Psoas muscle (tissue), 8 donors: ENCODE data around the gene RSU1. TPM values are rescaled to one million over a fixed set of nuclear protein-coding genes. Genes with fewer than 3 reads are reported as not detected.

ENCODE experiments used
- ATAC-seq, 4 donors: fragments of 200-7000 bp; cut with Tn5 transposase; one replicate each; pipeline ENCODE4 v1.9.1; 2020; ENCODE audit warnings: moderate library complexity in 3 of 4, mild to moderate bottlenecking in 2 of 4
- DNase-seq, 2 donors: peaks; one replicate each; pipeline ENCODE4 v3.0.0-alpha.2; 2020
- H3K27ac ChIP-seq: fragments of 200-600 bp; one replicate; pipeline ENCODE4 v1.8.0; 2022
- H3K27me3 ChIP-seq, 3 donors: fragments of 200-600 bp in 1 of 3; one replicate each; pipeline versions ENCODE4 v1.6.1 to v1.8.0; 2013 to 2022; ENCODE audit warnings: low read length in 2 of 3, mild to moderate bottlenecking in 2 of 3, moderate library complexity in 1 of 3; ENCODE audit not compliant: insufficient read depth in 3 of 3
- H3K36me3 ChIP-seq, 2 donors: fragments of 200-600 bp in 1 of 2; one replicate each; pipeline versions ENCODE4 v1.6.1 to v1.8.0; 2013 to 2022; ENCODE audit warnings: low read depth in 1 of 2, mild to moderate bottlenecking in 1 of 2, moderate library complexity in 1 of 2; ENCODE audit not compliant: insufficient read depth in 1 of 2
- H3K4me1 ChIP-seq: fragments of 200-600 bp; one replicate; pipeline ENCODE4 v1.8.0; 2022
- H3K4me3 ChIP-seq: fragments of 200-600 bp; one replicate; pipeline ENCODE4 v1.8.0; 2022; ENCODE audit warnings: mild to moderate bottlenecking
- H3K9me3 ChIP-seq: fragments of 200-600 bp; one replicate; pipeline ENCODE4 v1.8.0; 2022
- WGBS, 3 donors: extraction: QIAGEN DNeasy Blood & Tissue Kit; methylation state at CpG; one replicate each; pipeline versions ENCODE4 v1.1.6 to v1.1.7; 2013; 5-methylcytosine and 5-hydroxymethylcytosine counted together
- intact Hi-C, 2 donors: fragments of 100-400 bp; cut with DNase I; formaldehyde crosslinking; loops; one replicate each; pipeline versions ENCODE4 v1.11.0 to v1.14.2; 2022
- polyA plus RNA-seq, 3 donors: library from polyadenylated mRNA; stranded (reverse); fragments of 200-250 nt; gene quantifications; one replicate each; pipeline ENCODE4 v1.2.3, GENCODE V29; 2013
- total RNA-seq, 4 donors: library from RNA; stranded (reverse); fragmentation: NEBNext Ultra II Directional in 2 of 4; extraction: Animal tissue kit (Norgen Biotek cat#: 25700) in 2 of 4; gene quantifications; one replicate each; pipeline versions ENCODE4 v1.2.1 to v1.2.4, GENCODE V29; 2021 to 2023
- TF ChIP-seq, protein P1 (sequence below): fragments of 200-600 bp; IDR thresholded peaks from one replicate; pipeline ENCODE4 v1.8.0; 2022; ENCODE audit warnings: antibody characterized with exemption
- donor health status: healthy with polysubstance abuse.
- donor health status: DM: no; HTN: no; CAD: no; lungs with moderate emphysema.
- donor health status: Bipolar disorder and iron deficiency.
- donor health status: healthy.
- donor health status: DM: yes; HTN: yes; CAD: no.
- donor health status: DM: no; HTN: no; CAD: no.
- donor health status: DM: no; HTN: no; CAD: no.
- donor health status: DM: yes; HTN: yes; CAD: no.

RSU1 gene
- total and polyA plus RNA-seq, 7 donors = 19.7 to 43.2 (median 29.0) TPM

GRCh38 chr10:16798571-16798970, 18.7 kb downstream of the RSU1 start:
- TF ChIP-seq, protein P1, sequence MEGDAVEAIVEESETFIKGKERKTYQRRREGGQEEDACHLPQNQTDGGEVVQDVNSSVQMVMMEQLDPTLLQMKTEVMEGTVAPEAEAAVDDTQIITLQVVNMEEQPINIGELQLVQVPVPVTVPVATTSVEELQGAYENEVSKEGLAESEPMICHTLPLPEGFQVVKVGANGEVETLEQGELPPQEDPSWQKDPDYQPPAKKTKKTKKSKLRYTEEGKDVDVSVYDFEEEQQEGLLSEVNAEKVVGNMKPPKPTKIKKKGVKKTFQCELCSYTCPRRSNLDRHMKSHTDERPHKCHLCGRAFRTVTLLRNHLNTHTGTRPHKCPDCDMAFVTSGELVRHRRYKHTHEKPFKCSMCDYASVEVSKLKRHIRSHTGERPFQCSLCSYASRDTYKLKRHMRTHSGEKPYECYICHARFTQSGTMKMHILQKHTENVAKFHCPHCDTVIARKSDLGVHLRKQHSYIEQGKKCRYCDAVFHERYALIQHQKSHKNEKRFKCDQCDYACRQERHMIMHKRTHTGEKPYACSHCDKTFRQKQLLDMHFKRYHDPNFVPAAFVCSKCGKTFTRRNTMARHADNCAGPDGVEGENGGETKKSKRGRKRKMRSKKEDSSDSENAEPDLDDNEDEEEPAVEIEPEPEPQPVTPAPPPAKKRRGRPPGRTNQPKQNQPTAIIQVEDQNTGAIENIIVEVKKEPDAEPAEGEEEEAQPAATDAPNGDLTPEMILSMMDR = no peak
- Histone ChIP-seq H3K4me3 (no peak overlapping the region), H3K4me1 (peaks cover 34% of the 10 kb centered on the region), H3K27me3 (no peaks in the 10 kb centered on the region), H3K9me3 (no peaks in the 10 kb centered on the region), H3K36me3 (no peaks in the 10 kb centered on the region), H3K27ac (no peak overlapping the region)
- DNase-seq = no peak
- 89 to 91% (median 90%) methylated on average over 5 of the region's 5 CpGs for WGBS, 3 donors
- ATAC-seq = no peak
- intact Hi-C loops = no loop called here

- no peak for DNase-seq
- Histone ChIP-seq H3K27me3 (no peaks in the 10 kb centered on the region), H3K4me1 (peaks cover 27% of the 10 kb centered on the region), H3K4me3 (no peak overlapping the region), H3K27ac (no peak overlapping the region), H3K9me3 (no peaks in the 10 kb centered on the region), H3K36me3 (no peaks in the 10 kb centered on the region)
- ATAC-seq = no peak
- TF ChIP-seq, protein P1 = no peak
- intact Hi-C loops = no loop called here
- WGBS, 3 donors = 70 to 96% (median 95%) methylated on average over 9 of the region's 9 CpGs
These were observed 21.7 kb downstream of the RSU1 start for GRCh38 chr10:16795410-16796073.

GRCh38 chr10:16794005-16794404, 23.2 kb downstream of the RSU1 start:
- Histone ChIP-seq H3K36me3 (no peaks in the 10 kb centered on the region), H3K27ac (no peak overlapping the region), H3K27me3 (no peaks in the 10 kb centered on the region), H3K4me1 (peaks cover 12% of the 10 kb centered on the region), H3K4me3 (no peak overlapping the region), H3K9me3 (no peaks in the 10 kb centered on the region)
- no peak for ATAC-seq
- intact Hi-C loops = no loop called here
- 100% methylated on average over 1 of the region's 1 CpG for WGBS, 3 donors
- TF ChIP-seq, protein P1 = no peak
- no peak for DNase-seq

DNA sequence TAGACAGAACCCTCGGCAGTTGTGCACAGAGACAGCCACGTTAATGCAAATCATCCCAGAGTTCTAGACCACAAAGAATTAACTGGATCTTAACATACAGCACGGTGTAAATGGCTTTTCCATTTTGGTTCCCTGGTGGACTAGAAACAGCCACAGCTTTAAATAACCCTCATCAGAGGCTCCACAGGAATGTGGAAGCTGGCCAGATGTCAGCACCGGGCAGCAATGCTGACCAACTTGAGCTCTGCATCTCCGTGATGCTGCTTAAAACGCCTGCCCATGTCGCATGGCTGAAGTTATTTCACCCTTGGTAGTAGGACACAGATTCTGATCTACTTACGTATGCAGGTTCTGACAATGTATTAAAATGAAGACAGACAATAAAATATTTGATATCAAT, 24.5 kb downstream of the RSU1 start:
- ATAC-seq = peak; percentile 91 to 98 (median 96)
- intact Hi-C loops = no loop called here
- TF ChIP-seq, protein P1 = no peak
- H3K4me1 ChIP-seq = peaks cover 8% of the 10 kb centered on the region
- DNase-seq = peak; percentile 32 to 67
- no peaks in the 10 kb centered on the region for H3K9me3 ChIP-seq
- H3K27me3 ChIP-seq = no peaks in the 10 kb centered on the region
- WGBS, 3 donors = 23 to 36% (median 27%) methylated on average over 8 of the region's 8 CpGs
- no peak overlapping the region for H3K4me3 ChIP-seq
- no peak overlapping the region for H3K27ac ChIP-seq
- no peaks in the 10 kb centered on the region for H3K36me3 ChIP-seq

DNA sequence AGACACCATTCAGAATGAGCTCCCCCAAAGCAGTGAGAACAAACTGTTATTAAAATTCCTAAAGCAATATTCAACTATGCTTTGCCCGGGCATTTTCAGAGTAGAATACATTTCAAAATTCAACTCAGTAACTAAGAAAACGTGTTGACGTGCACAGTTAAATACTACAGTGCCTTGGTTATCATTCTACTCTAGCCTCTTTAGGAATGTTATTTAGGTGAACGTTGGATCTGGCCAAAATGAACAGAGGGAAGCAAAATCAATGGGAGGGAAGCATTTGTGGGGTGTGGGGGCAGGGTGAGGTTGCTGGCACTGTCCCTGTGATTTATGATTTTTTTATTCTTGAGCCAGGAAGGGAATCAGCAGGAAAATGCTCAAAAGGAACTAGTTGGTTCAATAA, 27.5 kb downstream of the RSU1 start:
- TF ChIP-seq, protein P1 = no peak
- intact Hi-C loops = no loop called here
- Histone ChIP-seq H3K27ac (no peak overlapping the region), H3K4me3 (no peak overlapping the region), H3K4me1 (peaks cover 8% of the 10 kb centered on the region), H3K27me3 (no peaks in the 10 kb centered on the region), H3K36me3 (no peaks in the 10 kb centered on the region), H3K9me3 (no peaks in the 10 kb centered on the region)
- DNase-seq (no peak), ATAC-seq (no peak)
- 79 to 81% (median 79%) methylated on average over 4 of the region's 4 CpGs for WGBS, 3 donors
